Measurements from ENCODE around the gene HOXC9.

The HOXC9 gene

GRCh38 chr12:53956251-53956887, 43.6 kb upstream of the HOXC9 start:
- Histone ChIP-seq H3K9ac (ENCODE audit: low read length) (no peak overlapping the region), H3K79me1 (ENCODE audit: low read length) (no peaks in the 10 kb centered on the region), H3K23ac (ENCODE audit: low read length) (no peak overlapping the region), H3K4me2 (ENCODE audit: low read length) (no peak overlapping the region), H3K27ac (ENCODE audit: low read depth, low read length) (no peak overlapping the region), H4K5ac (ENCODE audit: low read length) (no peak overlapping the region), H2BK15ac (replicated peaks; ENCODE audit: low read depth) (no peak overlapping the region), H3K18ac (ENCODE audit: low read length) (no peak overlapping the region), H3K36me3 (ENCODE audit: control insufficient read depth, insufficient read depth, low read length) (no peaks in the 10 kb centered on the region), H3K27me3 (ENCODE audit: insufficient read depth, low read length, poor library complexity) (peaks cover 98% of the 10 kb centered on the region), H3K4me1 (ENCODE audit: control insufficient read depth, low read depth, low read length) (no peaks in the 10 kb centered on the region), H3K4me3 (ENCODE audit: low read length) (no peak overlapping the region), H2BK120ac (ENCODE audit: low read depth, low read length) (no peak overlapping the region), H4K8ac (ENCODE audit: low read depth, low read length) (no peak overlapping the region), H3K79me2 (ENCODE audit: control insufficient read depth, insufficient read depth, low read length) (no peaks in the 10 kb centered on the region), H3K4ac (ENCODE audit: low read depth, low read length) (no peak overlapping the region), H2AK5ac (ENCODE audit: low read length) (no peak overlapping the region), H2BK5ac (ENCODE audit: low read length) (no peak overlapping the region), H3K56ac (ENCODE audit: low read length) (no peak overlapping the region)
- WGBS (ENCODE audit: extremely low coverage, insufficient coverage, low lambda C conversion rate) = no CpG with 5 or more reads among the region's 25 CpGs
- no peak for DNase-seq

- no CpG with 5 or more reads among the region's 11 CpGs for WGBS (ENCODE audit: extremely low coverage, insufficient coverage, low lambda C conversion rate)
- Histone ChIP-seq H3K23ac (ENCODE audit: low read length) (no peak overlapping the region), H3K4me2 (ENCODE audit: low read length) (no peak overlapping the region), H3K79me1 (ENCODE audit: low read length) (no peaks in the 10 kb centered on the region), H3K56ac (ENCODE audit: low read length) (no peak overlapping the region), H3K4me1 (ENCODE audit: control insufficient read depth, low read depth, low read length) (no peaks in the 10 kb centered on the region), H4K8ac (ENCODE audit: low read depth, low read length) (no peak overlapping the region), H2BK120ac (ENCODE audit: low read depth, low read length) (no peak overlapping the region), H2BK5ac (ENCODE audit: low read length) (no peak overlapping the region), H3K18ac (ENCODE audit: low read length) (no peak overlapping the region), H3K9ac (ENCODE audit: low read length) (no peak overlapping the region), H4K5ac (ENCODE audit: low read length) (no peak overlapping the region), H3K4me3 (ENCODE audit: low read length) (no peak overlapping the region), H3K27ac (ENCODE audit: low read depth, low read length) (no peak overlapping the region), H3K36me3 (ENCODE audit: control insufficient read depth, insufficient read depth, low read length) (no peaks in the 10 kb centered on the region), H3K79me2 (ENCODE audit: control insufficient read depth, insufficient read depth, low read length) (no peaks in the 10 kb centered on the region), H2AK5ac (ENCODE audit: low read length) (no peak overlapping the region), H3K27me3 (ENCODE audit: insufficient read depth, low read length, poor library complexity) (peaks cover 98% of the 10 kb centered on the region), H2BK15ac (replicated peaks; ENCODE audit: low read depth) (no peak overlapping the region), H3K4ac (ENCODE audit: low read depth, low read length) (no peak overlapping the region)
- no peak for DNase-seq
Measured at GRCh38 chr12:53956914-53957536, 42.9 kb upstream of the HOXC9 start.

DNA sequence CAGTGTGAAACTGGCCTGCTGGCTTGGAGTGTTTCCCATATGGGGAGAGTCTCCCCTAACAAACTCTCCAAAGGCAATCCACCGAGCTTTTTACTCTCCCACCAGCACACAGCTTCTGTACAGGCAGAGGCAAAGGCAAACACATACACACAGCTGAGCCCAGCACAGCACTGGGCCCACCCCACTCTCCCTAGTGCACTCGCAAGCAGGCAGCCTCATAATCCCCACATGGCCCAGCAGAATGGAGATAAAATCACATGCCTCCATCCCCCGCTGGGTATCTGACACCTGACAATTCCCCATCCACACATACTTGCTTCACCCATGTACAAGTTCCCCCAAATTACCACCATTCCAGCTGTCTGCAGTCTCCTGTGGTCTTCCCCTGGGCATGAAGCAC, 41.8 kb upstream of the HOXC9 start:
- no peaks in the 10 kb centered on the region for H3K79me1 ChIP-seq (ENCODE audit: low read length)
- no peak overlapping the region for H3K4me3 ChIP-seq (ENCODE audit: low read length)
- H3K4me2 ChIP-seq (ENCODE audit: low read length) = no peak overlapping the region
- H2AK5ac ChIP-seq (ENCODE audit: low read length) = no peak overlapping the region
- H3K18ac ChIP-seq (ENCODE audit: low read length) = no peak overlapping the region
- peaks cover 97% of the 10 kb centered on the region for H3K27me3 ChIP-seq (ENCODE audit: insufficient read depth, low read length, poor library complexity)
- H3K79me2 ChIP-seq (ENCODE audit: control insufficient read depth, insufficient read depth, low read length) = no peaks in the 10 kb centered on the region
- H3K27ac ChIP-seq (ENCODE audit: low read depth, low read length) = no peak overlapping the region
- H3K4ac ChIP-seq (ENCODE audit: low read depth, low read length) = no peak overlapping the region
- no peak overlapping the region for H2BK120ac ChIP-seq (ENCODE audit: low read depth, low read length)
- no peak overlapping the region for H4K5ac ChIP-seq (ENCODE audit: low read length)
- H3K9ac ChIP-seq (ENCODE audit: low read length) = no peak overlapping the region
- no peak overlapping the region for H3K23ac ChIP-seq (ENCODE audit: low read length)
- no peaks in the 10 kb centered on the region for H3K36me3 ChIP-seq (ENCODE audit: control insufficient read depth, insufficient read depth, low read length)
- DNase-seq = no peak
- H3K4me1 ChIP-seq (ENCODE audit: control insufficient read depth, low read depth, low read length) = no peaks in the 10 kb centered on the region
- H2BK15ac ChIP-seq (replicated peaks; ENCODE audit: low read depth) = no peak overlapping the region
- no peak overlapping the region for H3K56ac ChIP-seq (ENCODE audit: low read length)
- H2BK5ac ChIP-seq (ENCODE audit: low read length) = no peak overlapping the region
- no CpG with 5 or more reads among the region's 3 CpGs for WGBS (ENCODE audit: extremely low coverage, insufficient coverage, low lambda C conversion rate)
- H4K8ac ChIP-seq (ENCODE audit: low read depth, low read length) = no peak overlapping the region

- no peak overlapping the region for H3K56ac ChIP-seq (ENCODE audit: low read length)
- H2BK15ac ChIP-seq (replicated peaks; ENCODE audit: low read depth) = no peak overlapping the region
- no peak overlapping the region for H3K4ac ChIP-seq (ENCODE audit: low read depth, low read length)
- H3K4me2 ChIP-seq (ENCODE audit: low read length) = no peak overlapping the region
- no CpG with 5 or more reads among the region's 4 CpGs for WGBS (ENCODE audit: extremely low coverage, insufficient coverage, low lambda C conversion rate)
- H4K8ac ChIP-seq (ENCODE audit: low read depth, low read length) = no peak overlapping the region
- H2BK120ac ChIP-seq (ENCODE audit: low read depth, low read length) = no peak overlapping the region
- H2AK5ac ChIP-seq (ENCODE audit: low read length) = no peak overlapping the region
- H3K27me3 ChIP-seq (ENCODE audit: insufficient read depth, low read length, poor library complexity) = peaks cover 97% of the 10 kb centered on the region
- H3K9ac ChIP-seq (ENCODE audit: low read length) = no peak overlapping the region
- H3K4me3 ChIP-seq (ENCODE audit: low read length) = no peak overlapping the region
- H3K79me1 ChIP-seq (ENCODE audit: low read length) = no peaks in the 10 kb centered on the region
- no peaks in the 10 kb centered on the region for H3K79me2 ChIP-seq (ENCODE audit: control insufficient read depth, insufficient read depth, low read length)
- H3K36me3 ChIP-seq (ENCODE audit: control insufficient read depth, insufficient read depth, low read length) = no peaks in the 10 kb centered on the region
- no peak for DNase-seq
- H3K27ac ChIP-seq (ENCODE audit: low read depth, low read length) = no peak overlapping the region
- H3K23ac ChIP-seq (ENCODE audit: low read length) = no peak overlapping the region
- H2BK5ac ChIP-seq (ENCODE audit: low read length) = no peak overlapping the region
- H3K18ac ChIP-seq (ENCODE audit: low read length) = no peak overlapping the region
- H4K5ac ChIP-seq (ENCODE audit: low read length) = no peak overlapping the region
- no peaks in the 10 kb centered on the region for H3K4me1 ChIP-seq (ENCODE audit: control insufficient read depth, low read depth, low read length)
Measured at GRCh38 chr12:53959314-53959713, 40.6 kb upstream of the HOXC9 start.

- Histone ChIP-seq H3K18ac (ENCODE audit: low read length) (no peak overlapping the region), H3K56ac (ENCODE audit: low read length) (no peak overlapping the region), H3K9ac (ENCODE audit: low read length) (no peak overlapping the region), H3K4me2 (ENCODE audit: low read length) (no peak overlapping the region), H2BK5ac (ENCODE audit: low read length) (no peak overlapping the region), H3K4ac (ENCODE audit: low read depth, low read length) (no peak overlapping the region), H2BK15ac (replicated peaks; ENCODE audit: low read depth) (no peak overlapping the region), H4K5ac (ENCODE audit: low read length) (no peak overlapping the region), H2AK5ac (ENCODE audit: low read length) (no peak overlapping the region), H3K4me1 (ENCODE audit: control insufficient read depth, low read depth, low read length) (no peaks in the 10 kb centered on the region), H3K27me3 (ENCODE audit: insufficient read depth, low read length, poor library complexity) (peaks cover 97% of the 10 kb centered on the region), H4K8ac (ENCODE audit: low read depth, low read length) (no peak overlapping the region), H3K79me2 (ENCODE audit: control insufficient read depth, insufficient read depth, low read length) (no peaks in the 10 kb centered on the region), H3K36me3 (ENCODE audit: control insufficient read depth, insufficient read depth, low read length) (no peaks in the 10 kb centered on the region), H3K23ac (ENCODE audit: low read length) (no peak overlapping the region), H3K27ac (ENCODE audit: low read depth, low read length) (no peak overlapping the region), H3K4me3 (ENCODE audit: low read length) (no peak overlapping the region), H2BK120ac (ENCODE audit: low read depth, low read length) (no peak overlapping the region), H3K79me1 (ENCODE audit: low read length) (no peaks in the 10 kb centered on the region)
- WGBS (ENCODE audit: extremely low coverage, insufficient coverage, low lambda C conversion rate) = no CpG with 5 or more reads among the region's 39 CpGs
- DNase-seq = no peak
Measured at GRCh38 chr12:53960187-53961024, 39.6 kb upstream of the HOXC9 start.

All from mesendoderm (in vitro differentiated cells).